Right ventricle myocardium superior (tissue), 1 donor: ENCODE data around the gene CENPL. TPM values are rescaled to one million over a fixed set of nuclear protein-coding genes. Genes with fewer than 3 reads are reported as not detected.
"Not testable (repeated sequence)": the region's sequence is repeated elsewhere in the genome, so short reads cannot be mapped to it uniquely, and the experiment has no call there.

Source experiments
- ATAC-seq: fragments of 200-7000 bp; cut with Tn5 transposase; one replicate; pipeline ENCODE4 v1.9.1; 2020; ENCODE audit warnings: mild to moderate bottlenecking; ENCODE audit not compliant: poor library complexity
- DNase-seq: peaks from one replicate; pipeline ENCODE4 v3.0.0-alpha.2; 2020
- intact Hi-C: fragments of 100-400 bp; cut with DNase I; formaldehyde crosslinking; loops from one replicate; pipeline ENCODE4 v1.11.2; 2022
- total RNA-seq: library from RNA; stranded (reverse); fragmentation: NEBNext Ultra II Directional; extraction: Animal tissue kit (Norgen Biotek cat#: 25700); gene quantifications from one replicate; pipeline ENCODE4 v1.2.1, GENCODE V29; 2021
- donor health status: DM: no; HTN: yes; CAD: no; lungs with severe emphysema.

The CENPL gene
- total RNA-seq, 1 donor from 2014 or later, result 2.6 TPM

DNA sequence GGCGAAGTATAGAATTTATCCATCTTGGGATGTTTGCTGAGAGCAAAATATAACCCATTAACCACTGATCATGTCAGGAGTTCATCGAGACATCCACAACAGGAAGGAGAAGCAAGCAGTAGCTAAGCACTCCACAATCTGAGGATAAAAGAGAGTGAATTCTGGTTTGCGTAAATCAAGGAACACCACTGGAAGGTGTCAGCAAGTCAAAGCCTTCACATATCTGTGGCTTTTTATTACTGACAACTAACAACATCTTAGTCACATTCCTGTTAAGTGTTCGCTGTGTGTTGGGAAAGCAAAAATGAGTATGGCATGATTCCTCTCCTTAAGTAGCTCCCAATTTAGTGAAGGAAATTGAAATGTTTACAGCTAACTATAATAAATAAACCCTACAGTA is 44.7 kb downstream of the CENPL start:
- ATAC-seq (no peak), DNase-seq (no peak)
- intact Hi-C loops, result no loop called here

DNA sequence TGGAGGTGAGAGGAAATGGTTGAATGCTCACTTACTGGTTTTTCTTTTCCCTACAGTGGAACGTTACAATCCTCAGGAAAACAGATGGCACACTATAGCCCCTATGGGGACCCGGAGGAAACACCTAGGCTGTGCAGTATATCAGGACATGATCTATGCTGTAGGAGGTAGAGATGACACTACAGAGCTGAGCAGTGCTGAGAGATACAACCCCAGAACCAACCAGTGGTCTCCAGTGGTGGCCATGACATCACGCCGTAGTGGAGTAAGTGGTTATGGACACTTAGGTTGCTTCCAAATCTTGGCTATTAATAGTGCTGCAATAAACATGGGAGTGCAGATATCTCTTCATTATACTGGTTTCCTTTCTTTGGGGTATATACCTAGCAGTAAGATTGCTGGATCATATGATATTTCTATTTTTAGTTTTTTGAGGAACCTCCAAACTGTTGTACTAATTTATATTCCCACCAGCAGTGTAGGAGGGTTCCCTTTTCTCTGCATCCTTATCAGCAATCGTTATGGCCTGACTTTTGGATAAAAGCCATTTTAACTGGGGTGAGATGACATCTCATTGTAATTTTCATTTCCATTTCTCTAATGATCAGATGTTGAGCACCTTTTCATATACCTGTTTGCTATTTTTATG is 49.0 kb downstream of the CENPL start:
- ATAC-seq (no peak), DNase-seq (no peak)
- intact Hi-C loops, result no loop called here

DNA sequence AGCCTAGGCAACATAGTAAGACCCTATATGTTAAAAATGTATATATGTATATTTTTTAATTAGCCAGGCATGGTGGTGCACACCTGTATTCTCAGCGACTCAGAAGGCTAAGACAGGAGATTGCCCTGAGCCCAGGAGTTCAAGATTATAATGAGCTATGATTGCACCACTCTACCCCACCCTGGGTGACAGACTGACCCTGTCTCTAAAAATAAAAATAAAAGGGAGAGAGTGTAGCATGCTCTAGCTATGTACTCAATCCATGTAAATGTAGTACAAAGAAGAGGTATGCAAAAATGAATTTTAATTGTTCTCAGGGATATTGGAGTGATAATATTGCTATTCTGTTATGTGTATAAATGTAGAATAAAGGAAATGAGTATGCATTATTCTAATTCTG is 53.1 kb downstream of the CENPL start:
- ATAC-seq, result no peak
- DNase-seq, result no peak
- intact Hi-C loops, result no loop called here

DNA sequence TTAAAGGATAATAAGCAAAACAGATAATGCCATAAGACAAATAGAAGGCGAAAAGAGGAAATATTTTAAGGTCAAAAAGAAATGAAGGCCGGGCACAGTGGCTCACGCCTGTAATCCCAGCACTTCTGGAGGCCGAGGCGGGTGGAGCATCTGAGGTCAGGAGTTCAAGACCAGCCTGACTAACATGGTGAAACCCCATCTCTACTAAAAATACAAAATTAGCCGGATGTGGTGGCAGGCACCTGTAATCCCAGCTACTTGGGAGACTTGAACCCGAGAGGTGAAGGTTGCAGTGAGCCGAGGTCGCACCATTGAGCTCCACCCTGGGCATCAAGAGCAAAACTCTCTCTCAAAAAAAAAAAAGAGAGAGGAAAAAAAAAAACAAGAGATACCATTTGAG is 54.4 kb downstream of the CENPL start:
- DNase-seq, ATAC-seq, intact Hi-C loops: not testable (repeated sequence)

DNA sequence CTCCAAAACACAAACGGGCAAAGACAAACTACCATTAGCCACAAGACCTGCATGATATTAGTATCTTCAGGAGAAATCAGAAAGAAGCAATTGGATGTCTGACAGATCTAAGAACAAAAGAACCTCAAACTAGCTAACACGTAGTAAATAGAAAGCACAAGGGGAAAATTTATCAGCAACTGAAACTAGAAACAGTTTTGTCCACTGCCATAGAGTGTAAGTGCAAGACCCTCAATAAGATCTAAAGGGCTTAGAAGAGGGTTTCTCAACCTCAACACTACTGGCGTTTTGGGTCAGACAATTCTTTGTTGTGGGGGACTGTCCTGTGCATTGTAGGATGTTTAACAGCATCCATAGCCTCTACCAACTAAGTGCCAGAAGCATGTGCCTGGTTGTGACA is 55.9 kb downstream of the CENPL start:
- no peak for ATAC-seq
- intact Hi-C loops, result no loop called here
- DNase-seq, result no peak

DNA sequence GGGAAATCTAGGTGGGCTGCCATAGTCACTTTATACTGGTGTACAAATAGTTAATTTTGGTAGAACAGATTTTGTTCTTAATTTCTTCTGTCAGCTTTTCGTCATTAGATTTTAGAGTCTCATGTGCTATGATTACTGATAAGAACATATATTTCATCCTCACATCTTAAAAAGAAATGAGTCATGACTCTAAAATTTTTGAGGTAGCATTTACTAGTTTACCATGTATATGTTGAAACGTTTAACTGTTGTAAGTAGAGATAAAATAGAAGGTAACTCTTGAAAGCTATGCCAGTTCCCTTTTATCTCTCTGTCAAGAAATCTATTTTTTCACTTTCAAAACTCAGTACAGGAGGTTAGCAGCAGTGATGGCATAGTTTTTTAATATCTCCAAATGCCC is 56.5 kb downstream of the CENPL start:
- intact Hi-C loops, result no loop called here
- no peak for DNase-seq
- ATAC-seq, result no peak

DNA sequence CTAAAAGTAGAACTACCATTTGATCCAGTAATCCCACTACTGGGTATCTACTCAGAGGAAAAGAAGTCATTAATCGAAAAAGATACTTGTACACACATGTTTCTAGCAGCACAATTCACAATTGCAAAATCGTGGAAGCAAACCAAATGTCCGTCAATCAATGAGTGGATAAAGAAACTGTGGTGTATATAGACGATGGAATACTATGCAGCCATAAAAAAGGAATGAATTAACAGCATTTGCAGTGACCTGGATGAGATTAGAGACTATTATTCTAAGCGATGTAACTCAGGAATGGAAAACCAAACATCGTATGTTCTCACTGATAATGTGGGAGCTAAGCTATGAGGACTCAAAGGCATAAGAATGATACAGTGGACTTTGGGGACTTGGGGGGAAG is 60.4 kb downstream of the CENPL start:
- ATAC-seq, DNase-seq, intact Hi-C loops: not testable (repeated sequence)

DNA sequence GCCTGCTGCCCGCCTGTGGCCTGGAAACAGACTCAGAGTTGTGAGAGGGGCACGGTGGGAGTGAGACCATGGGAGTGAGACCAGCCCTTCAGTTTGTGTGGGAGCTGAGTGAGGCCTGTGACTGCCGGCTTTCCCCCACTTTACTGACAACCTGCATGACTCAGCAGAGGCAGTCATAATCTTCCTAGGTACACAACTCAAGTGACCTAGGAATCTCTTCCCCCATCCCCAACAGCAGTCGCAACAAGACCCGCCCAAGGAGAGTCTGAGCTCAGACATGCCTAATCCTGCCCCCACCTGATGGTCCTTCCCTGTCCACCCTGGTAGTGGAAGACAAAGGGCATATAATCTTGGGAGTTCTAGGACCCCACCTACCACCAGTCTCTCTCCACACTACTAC is 65.7 kb downstream of the CENPL start:
- ATAC-seq (no peak), DNase-seq (no peak)
- intact Hi-C loops, result no loop called here

DNA sequence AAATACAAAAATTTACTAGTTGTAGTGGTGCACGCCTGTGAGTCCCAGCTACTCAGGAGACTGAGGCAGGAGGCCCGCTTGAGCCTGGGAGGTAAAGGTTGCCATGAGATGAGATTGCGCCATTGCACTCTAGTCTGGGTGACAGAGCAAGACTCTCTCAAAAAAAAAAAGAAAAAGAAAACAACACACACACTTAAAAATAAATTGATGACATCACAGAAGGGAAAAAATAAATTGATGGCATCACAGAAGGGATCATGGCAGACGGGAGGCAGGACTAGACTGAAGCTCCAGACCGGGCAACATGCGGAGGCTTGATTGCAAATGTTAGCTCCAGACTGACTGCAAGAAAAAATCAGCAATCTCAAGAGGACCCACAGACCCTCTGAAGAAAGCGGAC is 66.6 kb downstream of the CENPL start:
- ATAC-seq, result no peak

DNA sequence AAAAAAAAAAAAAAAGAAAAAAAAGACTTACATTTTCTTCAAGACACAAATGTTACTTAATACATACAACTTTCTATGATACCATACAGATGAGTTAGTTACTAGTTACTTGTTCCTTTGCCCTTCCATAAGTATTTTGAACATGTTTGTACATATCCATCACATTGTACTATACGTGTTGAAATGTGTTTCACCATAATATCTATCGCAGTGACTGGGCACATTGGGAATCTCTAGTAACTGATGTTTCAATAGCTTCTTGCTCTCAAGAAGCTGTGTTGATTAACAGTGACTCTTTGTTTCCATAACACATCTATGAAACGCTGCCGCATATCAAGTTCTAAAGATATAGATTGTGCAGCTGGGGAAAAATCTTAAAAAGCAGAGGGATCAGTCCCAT is 67.0 kb downstream of the CENPL start:
- ATAC-seq (no peak), DNase-seq (no peak)
- intact Hi-C loops, result no loop called here

More for the DNA sequence above, 66.6 kb downstream of the CENPL start:
- DNase-seq, result no peak
- intact Hi-C loops, result no loop called here

DNA sequence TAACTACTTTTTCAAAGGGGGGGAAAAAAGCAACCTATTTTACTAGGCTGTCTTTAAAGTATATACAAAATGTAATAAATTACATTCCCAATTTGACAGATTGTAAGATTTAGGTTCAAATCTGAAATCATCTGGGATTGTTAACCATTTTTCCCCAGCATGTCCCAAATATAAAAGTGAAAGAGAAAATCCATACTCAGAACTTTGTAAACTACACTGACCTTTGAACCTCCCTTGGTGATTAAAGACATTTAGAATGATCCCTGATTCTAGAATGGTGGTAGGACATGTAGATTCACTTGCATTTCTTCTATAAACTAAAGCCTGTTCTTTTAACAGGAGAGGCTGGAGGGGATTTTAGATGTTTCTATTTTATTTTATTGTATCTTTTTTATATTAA is 70.9 kb downstream of the CENPL start:
- intact Hi-C loops, result no loop called here
- ATAC-seq (no peak), DNase-seq (no peak)

Other genes with a start within 250 kb of the CENPL start
- not detected for gene SLC9C2, start 221.8 kb downstream of the CENPL start, total RNA-seq
- gene TEX50, start 189.5 kb downstream of the CENPL start, total RNA-seq, result not detected
- gene ANKRD45, start 155.0 kb downstream of the CENPL start, total RNA-seq, result 0.24 TPM
- 15.2 TPM for gene KLHL20, start 109.9 kb downstream of the CENPL start, total RNA-seq
- 12.9 TPM for gene DARS2, start 210 bp downstream of the CENPL start, total RNA-seq
- gene GAS5, start 43.1 kb upstream of the CENPL start, total RNA-seq, result 50.2 TPM
- 6.9 TPM for gene ZBTB37, start 43.5 kb upstream of the CENPL start, total RNA-seq
- gene SERPINC1, start 92.4 kb upstream of the CENPL start, total RNA-seq, result 0.51 TPM
- 22.6 TPM for gene RC3H1, start 197.5 kb upstream of the CENPL start, total RNA-seq